ENCODE measurements around the gene CCL7. TPM values are rescaled to one million over a fixed set of nuclear protein-coding genes. Genes with fewer than 3 reads are reported as not detected.
A peak's percentile ranks its signal among the peaks of the same experiment; 100 is the strongest.

Gene CCL7
- total and polyA plus RNA-seq, 5 experiments from 2014 or later: not detected

DNA sequence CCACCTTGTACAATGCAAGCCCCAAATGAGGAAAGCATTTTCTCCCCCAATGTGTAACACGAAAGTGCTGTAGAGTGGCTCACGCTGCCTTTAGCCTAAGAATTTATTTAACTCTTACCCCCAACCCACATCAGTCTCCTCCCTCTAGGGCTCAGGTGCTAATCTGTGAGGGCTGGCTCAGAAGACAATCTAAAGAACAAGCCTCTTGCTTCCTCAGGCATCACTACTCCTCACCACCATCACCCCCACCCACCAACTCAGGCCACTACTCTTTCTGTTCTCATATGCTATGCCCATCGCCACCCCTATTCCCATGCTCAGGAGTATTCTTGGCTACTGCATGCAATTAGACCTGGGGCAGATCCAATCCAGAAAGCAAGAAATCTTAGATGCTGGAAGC, 18.8 kb upstream of the CCL7 start:
- H3K27ac Mint-ChIP-seq: no peak overlapping the region
- no peak overlapping the region for H3K4me3 Mint-ChIP-seq
- ATAC-seq (no peak), DNase-seq (no peak)
- peaks cover 9 to 38% (median 23%) of the 10 kb centered on the region in 5 donors for H3K27me3 Mint-ChIP-seq
- peaks cover 0 to 13% (median 3%) of the 10 kb centered on the region in 4 donors for H3K4me1 Mint-ChIP-seq
- H3K36me3 Mint-ChIP-seq: no peaks in the 10 kb centered on the region
- H3K9me3 Mint-ChIP-seq: no peaks in the 10 kb centered on the region
- POLR2A ChIA-PET: no interaction called here

DNA sequence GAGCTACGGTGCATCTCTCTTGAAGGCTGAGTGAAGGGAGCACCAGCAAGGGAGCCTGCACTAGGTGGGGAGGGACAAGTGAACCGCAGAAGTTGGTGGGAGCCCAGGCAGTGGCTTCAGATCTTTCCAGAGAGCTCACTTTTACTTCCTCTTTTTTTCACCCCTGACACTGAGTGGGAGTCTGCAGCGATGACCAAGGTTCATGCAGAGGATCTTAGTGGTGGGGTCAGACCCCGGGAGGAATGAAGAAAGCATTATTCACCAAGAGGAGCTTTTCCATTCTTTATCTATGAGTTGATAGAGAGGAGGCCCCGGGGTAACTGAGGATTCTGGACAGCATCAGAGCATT, 18.0 kb upstream of the CCL7 start:
- POLR2A ChIA-PET: no interaction called here
- ATAC-seq (no peak), DNase-seq (no peak)
- peak overlapping the region in 1 of 10 donors; percentile 47 for H3K27ac Mint-ChIP-seq
- peaks cover 0 to 10% (median 3%) of the 10 kb centered on the region in 4 donors for H3K4me1 Mint-ChIP-seq
- peaks cover 12 to 46% (median 26%) of the 10 kb centered on the region in 5 donors for H3K27me3 Mint-ChIP-seq
- no peaks in the 10 kb centered on the region for H3K36me3 Mint-ChIP-seq
- H3K4me3 Mint-ChIP-seq: no peak overlapping the region
- H3K9me3 Mint-ChIP-seq: no peaks in the 10 kb centered on the region

DNA sequence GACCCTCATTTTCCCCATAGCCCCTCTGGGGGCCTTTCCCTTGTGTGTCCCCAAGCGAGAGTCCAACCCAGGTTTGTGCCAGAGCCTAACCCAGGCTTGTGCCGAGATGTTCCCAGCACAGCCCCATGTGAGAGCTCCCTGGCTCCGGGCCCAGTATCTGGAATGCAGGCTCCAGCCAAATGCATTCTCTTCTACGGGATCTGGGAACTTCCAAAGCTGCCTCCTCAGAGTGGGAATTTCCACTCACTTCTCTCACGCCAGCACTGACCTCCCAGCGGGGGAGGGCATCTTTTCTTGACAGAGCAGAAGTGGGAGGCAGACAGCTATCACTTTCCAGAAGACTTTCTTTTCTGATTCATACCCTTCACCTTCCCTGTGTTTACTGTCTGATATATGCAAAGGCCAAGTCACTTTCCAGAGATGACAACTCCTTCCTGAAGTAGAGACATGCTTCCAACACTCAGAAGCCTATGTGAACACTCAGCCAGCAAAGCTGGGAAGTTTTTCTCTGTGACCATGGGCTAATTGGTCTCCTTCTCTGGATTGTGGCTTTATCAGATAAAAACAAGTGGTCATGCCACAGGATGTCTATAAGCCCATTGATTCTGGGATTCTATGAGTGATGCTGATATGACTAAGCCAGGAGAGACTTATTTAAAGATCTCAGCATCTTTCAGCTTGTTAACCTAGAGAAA, 17.4 kb upstream of the CCL7 start:
- H3K9me3 Mint-ChIP-seq: no peaks in the 10 kb centered on the region
- peaks cover 0 to 10% (median 3%) of the 10 kb centered on the region in 4 donors for H3K4me1 Mint-ChIP-seq
- POLR2A ChIA-PET: no interaction called here
- no peaks in the 10 kb centered on the region for H3K36me3 Mint-ChIP-seq
- ATAC-seq (no peak), DNase-seq (no peak)
- H3K4me3 Mint-ChIP-seq: no peak overlapping the region
- peaks cover 12 to 51% (median 27%) of the 10 kb centered on the region in 5 donors for H3K27me3 Mint-ChIP-seq
- no peak overlapping the region for H3K27ac Mint-ChIP-seq

DNA sequence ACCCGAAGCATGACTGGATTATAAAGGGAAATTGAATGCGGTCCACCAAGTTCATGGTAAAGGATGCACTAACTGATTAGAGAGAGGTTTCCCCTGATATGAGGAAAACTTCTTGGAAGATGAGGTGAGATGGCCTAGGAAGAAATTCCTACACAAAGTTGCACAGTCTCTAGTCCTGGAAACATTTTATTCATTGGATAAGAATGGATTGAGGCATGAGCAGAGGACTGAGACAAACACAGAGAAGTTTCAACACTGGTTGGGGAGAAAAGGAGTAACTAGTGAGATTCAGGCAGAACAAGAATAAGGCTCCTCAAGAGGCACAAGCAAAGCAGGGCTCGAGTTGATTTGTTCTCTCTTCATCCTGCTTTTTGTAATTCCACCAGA, 16.9 kb upstream of the CCL7 start:
- ATAC-seq (no peak), DNase-seq (no peak)
- H3K4me3 Mint-ChIP-seq: no peak overlapping the region
- H3K9me3 Mint-ChIP-seq: no peaks in the 10 kb centered on the region
- peaks cover 14 to 56% (median 28%) of the 10 kb centered on the region in 5 donors for H3K27me3 Mint-ChIP-seq
- no peaks in the 10 kb centered on the region for H3K36me3 Mint-ChIP-seq
- H3K27ac Mint-ChIP-seq: no peak overlapping the region
- POLR2A ChIA-PET: no interaction called here
- peaks cover 0 to 10% (median 3%) of the 10 kb centered on the region in 4 donors for H3K4me1 Mint-ChIP-seq

DNA sequence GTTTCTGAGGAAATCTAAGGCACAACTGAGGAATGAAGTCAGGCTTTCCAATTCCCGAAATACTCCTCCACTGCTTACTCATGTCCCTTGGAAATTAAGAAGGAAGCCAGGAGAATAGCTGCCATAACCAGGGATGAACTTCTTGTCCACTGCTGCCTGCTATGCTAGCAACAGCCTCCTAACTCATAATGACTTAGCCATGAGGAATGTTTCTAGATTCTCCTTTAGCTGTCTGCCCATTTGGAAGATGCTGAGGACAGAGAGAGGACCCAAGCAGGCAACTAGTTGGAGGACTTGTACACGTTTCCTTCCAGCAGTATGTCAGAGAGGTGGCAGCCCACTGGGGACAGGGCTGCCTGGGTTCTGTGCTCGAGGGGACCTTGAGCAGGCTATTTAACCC, 15.9 kb upstream of the CCL7 start:
- POLR2A ChIA-PET: no interaction called here

DNA sequence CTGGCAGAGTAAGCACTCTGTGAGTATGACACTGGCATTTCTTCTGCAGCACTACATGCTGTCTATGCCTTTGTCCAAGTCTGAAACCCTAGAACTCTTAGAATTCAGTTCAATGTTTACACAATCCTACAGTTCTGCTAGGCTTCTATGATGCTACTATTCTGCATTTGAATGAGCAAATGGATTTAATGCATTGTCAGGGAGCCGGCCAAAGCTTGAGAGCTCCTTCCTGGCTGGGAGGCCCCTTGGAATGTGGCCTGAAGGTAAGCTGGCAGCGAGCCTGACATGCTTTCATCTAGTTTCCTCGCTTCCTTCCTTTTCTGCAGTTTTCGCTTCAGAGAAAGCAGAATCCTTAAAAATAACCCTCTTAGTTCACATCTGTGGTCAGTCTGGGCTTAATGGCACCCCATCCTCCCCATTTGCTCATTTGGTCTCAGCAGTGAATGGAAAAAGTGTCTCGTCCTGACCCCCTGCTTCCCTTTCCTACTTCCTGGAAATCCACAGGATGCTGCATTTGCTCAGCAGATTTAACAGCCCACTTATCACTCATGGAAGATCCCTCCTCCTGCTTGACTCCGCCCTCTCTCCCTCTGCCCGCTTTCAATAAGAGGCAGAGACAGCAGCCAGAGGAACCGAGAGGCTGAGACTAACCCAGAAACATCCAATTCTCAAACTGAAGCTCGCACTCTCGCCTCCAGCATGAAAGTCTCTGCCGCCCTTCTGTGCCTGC, 15.2 kb upstream of the CCL7 start, which contains the start of gene CCL2:
Gene CCL2 (plus strand): TSS at position 635 of the 730 bp plus-strand sequence. CDS start 65 bp downstream, at position 700.
- DNase-seq: no peak

More for the DNA sequence above, 15.9 kb upstream of the CCL7 start:
- ATAC-seq (no peak), DNase-seq (no peak)
- peaks cover 14 to 61% (median 26%) of the 10 kb centered on the region in 5 donors for H3K27me3 Mint-ChIP-seq
- H3K9me3 Mint-ChIP-seq: no peaks in the 10 kb centered on the region
- H3K4me3 Mint-ChIP-seq: no peak overlapping the region
- peaks cover 0 to 10% (median 3%) of the 10 kb centered on the region in 4 donors for H3K4me1 Mint-ChIP-seq
- H3K36me3 Mint-ChIP-seq: no peaks in the 10 kb centered on the region
- H3K27ac Mint-ChIP-seq: no peak overlapping the region

DNA sequence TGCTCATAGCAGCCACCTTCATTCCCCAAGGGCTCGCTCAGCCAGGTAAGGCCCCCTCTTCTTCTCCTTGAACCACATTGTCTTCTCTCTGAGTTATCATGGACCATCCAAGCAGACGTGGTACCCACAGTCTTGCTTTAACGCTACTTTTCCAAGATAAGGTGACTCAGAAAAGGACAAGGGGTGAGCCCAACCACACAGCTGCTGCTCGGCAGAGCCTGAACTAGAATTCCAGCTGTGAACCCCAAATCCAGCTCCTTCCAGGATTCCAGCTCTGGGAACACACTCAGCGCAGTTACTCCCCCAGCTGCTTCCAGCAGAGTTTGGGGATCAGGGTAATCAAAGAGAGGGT, 14.7 kb upstream of the CCL7 start:
- ATAC-seq: no peak
- H3K27me3 Mint-ChIP-seq: peaks cover 14 to 61% (median 26%) of the 10 kb centered on the region in 5 donors
- no peak for DNase-seq
- POLR2A ChIA-PET: no interaction called here
- no peak overlapping the region for H3K4me3 Mint-ChIP-seq
- peaks cover 0 to 10% (median 3%) of the 10 kb centered on the region in 4 donors for H3K4me1 Mint-ChIP-seq
- H3K36me3 Mint-ChIP-seq: no peaks in the 10 kb centered on the region
- H3K9me3 Mint-ChIP-seq: no peaks in the 10 kb centered on the region
- H3K27ac Mint-ChIP-seq: no peak overlapping the region

More for the DNA sequence above, 15.2 kb upstream of the CCL7 start, which contains the start of gene CCL2:
- peaks cover 0 to 10% (median 3%) of the 10 kb centered on the region in 4 donors for H3K4me1 Mint-ChIP-seq
- no peaks in the 10 kb centered on the region for H3K9me3 Mint-ChIP-seq
- no peak within 1 kb of the TSS for H3K27ac Mint-ChIP-seq
- H3K4me3 Mint-ChIP-seq: no peak within 1 kb of the TSS
- no peaks in the 10 kb centered on the region for H3K36me3 Mint-ChIP-seq
- POLR2A ChIA-PET: no interaction called here
- peaks cover 14 to 61% (median 26%) of the 10 kb centered on the region in 5 donors for H3K27me3 Mint-ChIP-seq
- ATAC-seq: no peak

DNA sequence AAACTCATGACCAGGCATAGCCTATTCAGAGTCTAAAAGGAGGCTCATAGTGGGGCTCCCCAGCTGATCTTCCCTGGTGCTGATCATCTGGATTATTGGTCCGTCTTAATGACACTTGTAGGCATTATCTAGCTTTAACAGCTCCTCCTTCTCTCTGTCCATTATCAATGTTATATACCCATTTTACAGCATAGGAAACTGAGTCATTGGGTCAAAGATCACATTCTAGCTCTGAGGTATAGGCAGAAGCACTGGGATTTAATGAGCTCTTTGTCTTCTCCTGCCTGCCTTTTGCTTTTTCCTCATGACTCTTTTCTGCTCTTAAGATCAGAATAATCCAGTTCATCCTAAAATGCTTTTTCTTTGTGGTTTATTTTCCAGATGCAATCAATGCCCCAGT, 14.2 kb upstream of the CCL7 start:
- POLR2A ChIA-PET: no interaction called here
- H3K36me3 Mint-ChIP-seq: no peaks in the 10 kb centered on the region
- ATAC-seq (no peak), DNase-seq (no peak)
- peaks cover 14 to 61% (median 25%) of the 10 kb centered on the region in 5 donors for H3K27me3 Mint-ChIP-seq
- peaks cover 0 to 10% (median 3%) of the 10 kb centered on the region in 4 donors for H3K4me1 Mint-ChIP-seq
- no peak overlapping the region for H3K27ac Mint-ChIP-seq
- H3K9me3 Mint-ChIP-seq: no peaks in the 10 kb centered on the region
- no peak overlapping the region for H3K4me3 Mint-ChIP-seq

DNA sequence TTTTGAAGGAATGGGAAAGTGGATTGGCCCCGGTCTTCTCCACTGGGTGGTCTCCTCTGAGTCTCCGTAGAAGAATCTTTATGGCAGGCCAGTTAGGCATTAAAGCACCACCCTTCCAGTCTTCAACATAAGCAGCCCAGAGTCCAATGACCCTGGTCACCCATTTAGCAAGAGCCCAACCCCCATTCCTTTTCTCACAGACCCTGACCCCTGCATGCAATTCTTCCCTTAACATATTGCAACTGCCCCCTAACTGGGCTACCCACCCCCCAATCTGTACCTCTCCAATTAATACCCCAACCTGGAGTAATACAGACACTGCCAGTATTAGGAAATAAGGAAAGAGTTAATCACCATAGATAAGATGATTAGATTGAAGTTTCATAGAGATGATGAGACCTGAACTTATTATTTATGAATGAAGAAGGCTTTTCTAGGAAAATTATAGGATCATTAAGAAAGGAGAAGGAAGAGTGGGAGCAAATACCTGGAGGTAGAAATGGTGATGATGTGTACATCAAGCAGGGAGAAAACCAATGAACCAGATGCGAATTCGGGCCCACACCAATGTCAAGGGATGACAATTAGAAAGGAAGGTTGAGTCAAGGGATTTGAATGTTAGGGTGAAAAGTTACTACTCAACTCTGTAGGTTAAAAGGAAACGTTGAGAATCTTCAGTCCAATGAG, 12.6 kb upstream of the CCL7 start:
- no peak for DNase-seq
- H3K27me3 Mint-ChIP-seq: peaks cover 16 to 58% (median 19%) of the 10 kb centered on the region in 5 donors
- no peaks in the 10 kb centered on the region for H3K36me3 Mint-ChIP-seq
- no peak for ATAC-seq
- no peak overlapping the region for H3K27ac Mint-ChIP-seq
- POLR2A ChIA-PET: no interaction called here
- no peaks in the 10 kb centered on the region for H3K9me3 Mint-ChIP-seq
- H3K4me1 Mint-ChIP-seq: peaks cover 0 to 6% (median 2%) of the 10 kb centered on the region in 4 donors
- no peak overlapping the region for H3K4me3 Mint-ChIP-seq

DNA sequence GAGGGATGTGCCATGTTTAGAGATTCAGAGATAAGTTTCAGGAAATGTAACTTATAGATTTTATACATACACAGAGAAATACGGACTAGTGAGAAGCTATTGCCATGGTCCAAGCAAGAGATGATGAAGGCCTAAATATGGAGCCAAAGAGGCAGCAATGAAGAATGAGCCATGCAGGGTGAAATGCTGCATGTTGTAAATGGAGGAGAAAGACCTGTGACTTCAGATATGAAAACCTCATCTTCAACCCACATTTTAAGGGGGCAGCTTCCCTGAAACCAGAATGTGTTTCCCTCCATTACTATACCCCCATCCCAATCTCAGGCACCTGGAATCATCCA, 12.1 kb upstream of the CCL7 start:
- Mint-ChIP-seq H3K4me3 (no peak overlapping the region), H3K27me3 (peaks cover 14 to 53% (median 16%) of the 10 kb centered on the region in 5 donors), H3K36me3 (no peaks in the 10 kb centered on the region), H3K9me3 (no peaks in the 10 kb centered on the region), H3K27ac (no peak overlapping the region), H3K4me1 (peaks cover 0 to 6% (median 2%) of the 10 kb centered on the region in 4 donors)
- ATAC-seq (no peak), DNase-seq (no peak)
- POLR2A ChIA-PET: no interaction called here

DNA sequence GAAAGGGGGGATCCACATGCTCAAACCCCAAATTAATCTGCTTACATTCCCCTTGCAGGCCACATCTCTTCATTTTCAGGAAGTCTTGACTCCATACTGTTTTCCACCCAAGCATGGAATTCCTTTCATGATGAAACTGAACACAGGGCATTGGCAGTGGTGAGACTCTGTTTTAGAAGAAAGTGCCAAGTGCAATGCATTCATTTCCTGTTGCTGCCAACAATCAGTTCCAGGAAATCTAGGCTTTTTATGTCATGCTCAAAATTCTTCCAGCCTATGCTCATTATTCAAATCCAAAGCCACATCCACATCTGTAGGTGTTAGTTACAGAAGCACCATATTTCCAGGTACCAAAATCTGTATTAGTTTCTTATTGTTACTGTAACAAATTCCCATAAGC, 10.9 kb upstream of the CCL7 start:
- H3K27me3 Mint-ChIP-seq: peaks cover 8 to 44% (median 16%) of the 10 kb centered on the region in 5 donors
- H3K4me3 Mint-ChIP-seq: no peak overlapping the region
- POLR2A ChIA-PET: no interaction called here
- peaks cover 0 to 6% (median 2%) of the 10 kb centered on the region in 4 donors for H3K4me1 Mint-ChIP-seq
- ATAC-seq (no peak), DNase-seq (no peak)
- no peak overlapping the region for H3K27ac Mint-ChIP-seq
- H3K36me3 Mint-ChIP-seq: no peaks in the 10 kb centered on the region
- H3K9me3 Mint-ChIP-seq: no peaks in the 10 kb centered on the region

DNA sequence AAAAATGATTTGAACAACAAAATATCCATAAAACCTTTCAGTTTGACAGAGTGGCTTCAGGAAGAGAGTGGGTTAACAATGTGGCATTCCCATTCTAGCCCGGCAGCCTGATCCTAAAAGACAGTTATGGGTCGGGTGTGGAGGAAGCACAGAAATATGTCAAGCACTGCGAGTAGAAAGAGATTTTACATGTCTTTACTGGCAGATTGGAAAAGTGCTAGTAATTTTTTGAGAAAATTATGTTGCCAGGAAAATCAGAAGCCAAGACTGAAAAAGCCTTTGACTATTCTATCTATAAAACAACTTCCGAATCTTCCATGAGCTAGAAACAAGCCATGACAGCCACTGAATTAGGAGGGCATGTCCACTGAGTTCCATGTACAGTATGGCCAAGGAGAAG, 9.2 kb upstream of the CCL7 start:
- POLR2A ChIA-PET: no interaction called here
- ATAC-seq: no peak
- no peak for DNase-seq
- no peak overlapping the region for H3K27ac Mint-ChIP-seq
- no peak overlapping the region for H3K4me3 Mint-ChIP-seq
- peaks cover 14 to 34% (median 17%) of the 10 kb centered on the region in 5 donors for H3K27me3 Mint-ChIP-seq
- no peaks in the 10 kb centered on the region for H3K36me3 Mint-ChIP-seq
- no peaks in the 10 kb centered on the region for H3K4me1 Mint-ChIP-seq
- H3K9me3 Mint-ChIP-seq: no peaks in the 10 kb centered on the region
